ENCODE measurements around the gene CORO2A. TPM values are rescaled to one million over a fixed set of nuclear protein-coding genes. Genes with fewer than 3 reads are reported as not detected.
"Not testable (repeated sequence)": the region's sequence is repeated elsewhere in the genome, so short reads cannot be mapped to it uniquely, and the experiment has no call there.

Gene CORO2A
- total RNA-seq, 1 experiment from 2014 or later: 1.3 TPM

DNA sequence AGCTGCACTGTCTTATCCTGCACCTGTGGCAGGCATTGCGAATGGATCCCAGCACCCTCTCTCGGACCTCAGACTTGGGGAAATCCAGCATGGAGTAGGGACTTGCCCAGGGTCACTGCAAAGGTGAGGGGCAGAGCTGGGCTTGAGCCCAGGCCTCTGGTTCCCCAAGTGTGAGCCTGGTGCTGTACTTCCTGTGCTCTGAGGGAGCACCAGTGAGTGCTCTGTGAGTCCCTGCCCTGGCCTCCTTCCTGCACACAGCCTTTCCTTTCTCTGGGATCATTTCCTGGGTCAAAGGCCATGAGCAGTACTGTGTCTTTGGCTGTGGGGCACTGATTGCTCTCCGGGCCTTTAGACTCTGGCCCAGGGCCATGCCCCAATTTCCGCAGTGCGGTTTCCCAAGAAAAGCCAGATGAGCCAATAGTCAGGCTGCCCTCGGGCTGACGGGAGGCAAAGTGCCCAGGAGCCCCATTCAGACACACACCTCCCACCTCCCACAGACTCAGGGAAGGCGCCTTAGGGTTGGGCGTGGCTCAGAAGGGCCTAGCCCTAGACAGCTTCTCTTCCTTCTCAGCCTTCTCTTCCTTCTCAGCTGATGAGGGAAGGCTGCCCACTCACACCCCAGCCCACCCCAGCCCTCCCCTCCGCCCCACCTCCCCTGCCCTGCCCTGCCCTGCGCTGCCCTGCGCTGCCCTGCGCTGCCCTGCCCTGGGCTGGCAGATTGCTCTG is 50.1 kb downstream of the CORO2A start:
- DNase-seq (ENCODE audit: low read depth): peak; percentile 37

DNA sequence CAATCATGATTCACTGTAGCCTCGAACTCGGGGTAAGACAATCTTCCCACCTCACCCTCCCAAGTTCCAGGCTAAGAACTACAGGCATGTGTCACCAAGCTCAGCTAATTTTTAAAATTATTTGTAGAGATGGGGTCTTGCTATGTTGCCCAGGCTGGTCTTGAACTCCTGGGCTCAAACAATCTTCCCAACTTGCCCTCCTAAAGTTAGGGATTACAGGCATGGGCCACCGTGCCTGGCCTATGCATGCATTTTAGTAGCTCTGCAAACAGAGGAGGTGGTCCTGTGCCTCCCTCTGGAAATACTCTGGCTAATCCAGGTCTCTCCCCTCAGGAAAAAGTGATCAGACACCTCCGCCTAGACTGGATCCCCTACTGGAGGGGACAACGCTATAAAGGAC is 51.9 kb downstream of the CORO2A start:
- no peak for DNase-seq (ENCODE audit: low read depth)

DNA sequence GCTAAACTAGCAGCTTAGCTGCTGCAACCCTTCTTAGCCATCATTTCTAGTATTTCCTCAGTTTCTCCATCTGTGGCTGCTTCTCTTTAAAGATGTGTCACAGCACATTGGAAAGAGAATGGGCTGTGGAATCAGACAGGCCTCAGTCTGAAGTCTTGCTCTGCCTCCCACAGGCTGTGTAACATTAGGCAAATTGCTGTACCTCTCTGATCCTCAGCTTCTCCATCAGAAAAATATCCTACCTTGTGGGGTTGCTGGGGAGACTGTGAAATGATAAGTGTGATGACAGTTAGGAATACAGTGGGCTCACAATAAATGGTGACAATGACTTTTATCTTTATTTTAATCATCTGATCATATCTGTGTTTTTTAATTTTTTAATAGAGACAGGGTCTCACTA is 55.9 kb downstream of the CORO2A start:
- DNase-seq (ENCODE audit: low read depth): no peak

DNA sequence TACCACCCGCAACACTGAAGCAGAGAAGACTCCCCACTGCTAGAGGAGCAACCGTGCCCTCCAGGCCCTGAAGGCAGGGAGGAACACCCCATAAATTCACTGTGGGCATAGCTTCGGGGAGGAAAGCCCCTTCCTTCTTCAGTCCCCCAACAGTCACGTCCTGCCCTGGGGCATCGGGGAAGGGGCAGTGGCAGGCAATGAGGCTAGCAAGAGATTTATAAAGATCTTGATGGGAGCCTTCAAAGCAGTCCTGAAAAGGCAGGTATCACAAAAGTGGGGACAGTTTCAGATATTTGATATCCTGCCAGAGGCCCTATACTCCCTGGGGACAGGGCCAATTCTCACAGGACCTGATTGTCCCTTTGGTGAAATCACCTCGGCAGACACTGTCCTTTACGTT is 56.5 kb downstream of the CORO2A start:
- no peak for DNase-seq (ENCODE audit: low read depth)

DNA sequence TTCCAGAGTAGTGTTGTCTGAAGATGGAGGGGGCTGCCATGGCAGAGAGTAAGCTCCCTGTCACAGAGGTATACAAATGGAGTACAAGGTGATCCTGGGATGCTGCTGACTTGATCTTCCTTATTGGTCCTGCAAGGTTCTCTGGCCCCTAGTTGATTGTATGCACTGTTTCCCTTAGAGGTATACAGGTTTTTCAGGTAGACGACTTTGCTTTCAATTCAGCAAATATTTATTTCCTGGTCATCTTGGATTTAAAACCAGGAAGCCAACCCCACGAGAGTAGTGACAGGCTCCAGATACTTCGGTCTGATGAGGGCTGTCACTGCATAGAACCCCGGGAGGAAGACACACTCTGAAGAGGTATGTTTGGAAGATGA is 56.9 kb downstream of the CORO2A start:
- DNase-seq (ENCODE audit: low read depth): no peak

DNA sequence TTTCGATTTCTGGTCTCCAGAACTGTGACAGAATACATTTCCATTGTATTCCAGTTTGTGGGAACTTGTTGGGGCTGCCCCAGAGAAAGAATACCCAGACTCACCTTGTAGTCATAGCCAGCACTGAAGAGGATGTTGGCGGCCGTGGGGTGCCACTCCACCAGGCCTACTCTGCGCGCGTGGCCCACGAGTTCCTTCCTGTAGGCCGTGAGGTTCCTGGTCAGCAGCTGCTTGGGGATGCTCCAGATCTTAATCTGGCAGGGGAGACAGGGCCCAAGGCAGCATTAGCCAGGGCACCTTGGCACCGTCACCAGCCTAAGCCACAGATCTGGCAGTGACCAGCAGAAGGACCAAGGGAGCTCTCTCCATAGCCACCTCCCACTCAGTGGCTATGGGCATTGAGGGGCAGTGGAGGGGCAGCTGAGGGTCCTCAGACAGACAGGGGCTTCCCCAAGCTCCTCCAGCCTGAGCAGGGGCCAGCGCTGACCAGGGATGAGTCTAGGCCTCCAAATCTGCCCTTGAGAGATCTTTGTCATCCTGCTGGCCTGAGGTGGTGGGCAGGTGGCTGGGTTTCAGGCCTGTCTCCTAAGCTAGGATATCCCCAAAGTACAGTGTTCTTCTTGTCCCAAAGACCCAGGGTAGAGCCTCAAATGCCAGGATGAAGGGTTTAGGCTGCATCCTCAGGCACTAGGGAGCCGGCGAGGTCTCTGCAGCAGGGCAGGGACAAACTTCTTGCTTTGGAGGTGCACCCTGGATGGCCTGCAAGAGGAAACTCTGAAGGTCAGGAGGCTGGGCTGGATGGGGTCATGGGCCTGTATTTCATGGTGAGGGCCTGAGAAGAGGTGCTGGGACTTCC is 57.5 kb downstream of the CORO2A start:
- DNase-seq (ENCODE audit: low read depth): no peak

DNA sequence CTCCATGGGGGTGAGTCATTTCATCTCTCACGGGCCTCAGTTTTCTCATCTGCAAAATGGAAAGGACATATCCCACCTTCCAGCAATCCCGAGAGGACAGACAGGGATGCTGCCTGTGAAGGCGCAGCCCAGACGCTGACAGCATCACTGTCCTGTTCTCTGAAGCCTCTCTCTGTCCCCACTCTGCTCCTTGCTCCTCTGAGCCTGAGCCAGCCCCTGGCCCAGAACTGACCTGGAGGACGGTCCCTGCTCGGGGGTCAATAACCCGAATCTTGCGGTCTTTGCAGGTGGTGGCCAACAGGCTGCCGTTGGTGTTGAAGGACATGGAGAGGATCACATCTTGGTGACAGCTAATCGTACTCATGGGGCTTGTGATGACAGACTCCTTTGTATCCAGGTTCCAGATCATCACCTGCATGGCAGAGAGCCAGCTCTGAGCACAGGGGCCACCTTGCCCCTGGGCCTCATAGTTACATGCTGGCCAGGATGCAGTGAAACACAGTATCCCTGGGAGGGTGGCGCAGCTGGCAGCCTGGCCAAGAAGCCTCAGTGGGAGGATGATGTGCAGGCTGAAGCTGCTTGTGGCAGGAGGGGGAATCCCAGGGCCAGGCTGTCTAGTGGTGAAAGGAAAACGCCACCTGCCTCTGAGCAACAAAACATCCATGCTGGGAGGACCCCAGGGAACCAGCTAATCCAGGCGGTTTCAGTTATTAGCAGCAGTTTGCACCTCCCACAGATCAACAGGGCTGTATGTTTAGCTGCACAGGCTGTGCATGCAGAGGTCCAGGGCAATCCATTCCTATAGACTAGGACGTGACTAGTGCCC is 59.4 kb downstream of the CORO2A start:
- no peak for DNase-seq (ENCODE audit: low read depth)

DNA sequence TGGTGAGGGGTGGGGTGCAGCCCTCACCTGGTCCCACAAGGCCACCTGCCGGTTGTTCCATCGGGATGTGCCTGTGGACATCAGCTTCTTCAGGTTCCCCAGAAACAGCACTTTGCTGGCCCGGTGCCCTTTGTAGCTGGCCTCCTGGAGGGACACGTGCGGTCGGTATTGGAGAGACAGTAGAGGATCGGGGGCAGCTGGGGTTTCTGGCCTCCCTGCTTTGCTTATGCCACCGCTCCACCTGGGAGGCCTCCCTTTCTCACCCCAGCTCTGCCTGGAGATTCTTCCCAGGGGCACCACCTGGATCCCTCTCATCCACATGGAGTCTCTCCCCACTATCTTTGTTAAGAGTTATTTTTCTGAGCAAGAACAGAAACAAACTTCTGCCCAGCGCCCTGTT is 60.3 kb downstream of the CORO2A start:
- DNase-seq (ENCODE audit: low read depth): no peak

DNA sequence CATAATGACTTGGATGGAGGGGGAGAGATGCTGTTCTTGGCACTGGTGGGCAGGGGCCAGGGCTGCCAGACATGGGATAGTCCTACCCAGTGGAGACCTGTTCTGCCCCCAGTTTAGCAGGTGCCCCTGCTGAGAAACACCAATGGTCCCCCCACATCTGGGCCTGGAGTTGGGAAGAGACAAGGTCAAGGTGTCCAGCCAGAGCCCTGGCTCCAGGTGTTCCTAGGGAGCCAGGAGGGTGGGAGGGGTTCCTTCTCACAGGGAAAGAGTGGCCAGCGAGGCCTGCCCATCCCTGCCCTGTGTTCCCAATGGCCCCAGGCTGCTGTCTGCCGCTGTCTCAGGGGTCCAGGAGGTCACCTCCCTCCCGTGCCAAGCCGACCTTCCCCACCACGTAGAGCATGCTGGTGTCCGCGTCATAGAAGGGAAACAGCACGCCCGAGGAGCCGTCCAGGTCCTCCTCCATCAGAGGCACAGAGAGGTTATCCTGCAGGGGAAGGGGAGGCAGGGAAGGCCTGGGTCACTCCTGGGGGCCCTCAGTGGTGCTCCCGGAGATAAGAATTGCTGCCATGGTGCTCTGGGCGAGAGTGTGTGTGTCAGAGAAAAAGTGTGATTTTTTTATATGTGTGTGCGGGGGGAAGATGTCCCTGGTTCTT is 61.7 kb downstream of the CORO2A start:
- DNase-seq (ENCODE audit: low read depth): no peak

DNA sequence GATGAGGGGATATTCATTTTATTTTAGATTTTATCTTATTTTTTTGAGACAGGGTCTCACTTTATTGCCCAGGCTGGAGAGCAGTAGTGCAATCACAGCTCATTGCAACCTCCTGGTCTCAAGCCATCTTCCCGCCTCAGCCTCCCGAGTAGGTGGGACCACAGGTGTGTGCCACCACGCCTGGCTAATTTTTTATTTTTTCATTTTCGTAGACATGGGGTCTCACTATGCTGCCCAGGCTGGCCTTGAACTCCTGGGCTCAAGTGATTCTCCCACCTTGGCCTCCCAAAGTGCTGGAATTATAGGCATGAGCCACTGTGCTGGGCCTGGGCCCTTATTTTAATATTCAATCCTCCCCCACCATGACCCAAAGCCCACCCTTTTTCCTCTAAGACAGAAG is 62.4 kb downstream of the CORO2A start:
- not testable (repeated sequence) for DNase-seq (ENCODE audit: low read depth)

DNA sequence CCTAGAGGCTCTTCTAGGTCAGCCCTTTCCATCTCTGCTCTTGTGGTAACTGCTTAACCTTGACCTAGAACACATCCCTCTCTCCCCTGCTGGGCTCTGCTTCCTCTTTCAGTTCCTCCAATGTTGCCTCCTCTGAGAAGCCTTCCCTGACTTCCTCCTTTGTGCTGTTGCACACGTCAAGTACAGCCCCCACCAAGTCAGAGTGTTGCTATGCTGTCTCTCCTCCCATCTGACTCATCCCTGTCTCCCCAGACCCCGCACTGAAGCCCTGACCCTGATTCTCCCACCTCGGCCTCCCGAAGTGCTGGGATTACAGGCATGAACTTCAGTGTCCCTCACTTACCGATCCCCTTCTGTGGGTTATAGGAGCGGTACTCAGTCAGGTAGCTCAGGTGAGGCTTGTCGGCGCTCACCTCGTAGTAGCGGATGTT is 63.0 kb downstream of the CORO2A start:
- no peak for DNase-seq (ENCODE audit: low read depth)

DNA sequence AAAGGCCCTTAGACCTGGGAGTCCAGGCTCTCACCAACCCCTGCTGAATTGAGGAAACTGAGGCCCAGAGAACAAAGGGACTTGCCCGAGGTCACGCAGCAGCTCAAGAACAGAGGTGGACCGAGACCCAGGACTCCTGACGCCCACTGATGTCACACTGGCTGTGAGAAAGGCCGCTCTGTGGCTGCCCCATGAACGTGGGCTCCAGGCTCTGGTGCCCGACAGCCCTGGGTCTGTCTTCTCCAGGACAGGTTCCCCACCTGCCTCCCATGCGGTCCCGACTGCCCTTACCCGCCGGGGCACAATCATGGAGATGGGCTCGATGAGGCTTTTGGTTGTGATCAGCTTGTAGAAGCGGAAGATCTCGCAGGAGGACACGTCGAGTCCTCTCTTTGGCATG is 64.1 kb downstream of the CORO2A start:
- DNase-seq (ENCODE audit: low read depth): no peak

DNA sequence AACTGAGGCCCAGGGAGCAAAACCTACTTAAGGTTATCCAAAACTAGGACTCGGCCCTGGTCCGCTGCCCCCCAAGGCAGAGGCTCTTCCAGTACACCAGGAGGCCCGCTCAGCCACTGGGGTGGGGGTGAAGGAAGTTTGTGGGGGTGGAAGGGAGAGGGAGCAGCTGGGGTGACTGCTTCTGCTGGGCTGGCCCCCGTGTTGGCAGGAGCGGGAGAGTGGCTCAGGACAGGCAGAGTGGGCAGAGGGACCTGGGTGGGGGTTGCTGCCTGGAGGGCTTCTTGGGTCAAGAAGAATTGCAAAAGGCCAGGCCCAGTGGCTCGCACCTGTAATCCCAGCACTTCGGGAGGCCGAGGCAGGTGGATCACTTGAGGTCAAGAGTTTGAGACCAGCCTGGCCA is 65.2 kb downstream of the CORO2A start:
- DNase-seq (ENCODE audit: low read depth): no peak

DNA sequence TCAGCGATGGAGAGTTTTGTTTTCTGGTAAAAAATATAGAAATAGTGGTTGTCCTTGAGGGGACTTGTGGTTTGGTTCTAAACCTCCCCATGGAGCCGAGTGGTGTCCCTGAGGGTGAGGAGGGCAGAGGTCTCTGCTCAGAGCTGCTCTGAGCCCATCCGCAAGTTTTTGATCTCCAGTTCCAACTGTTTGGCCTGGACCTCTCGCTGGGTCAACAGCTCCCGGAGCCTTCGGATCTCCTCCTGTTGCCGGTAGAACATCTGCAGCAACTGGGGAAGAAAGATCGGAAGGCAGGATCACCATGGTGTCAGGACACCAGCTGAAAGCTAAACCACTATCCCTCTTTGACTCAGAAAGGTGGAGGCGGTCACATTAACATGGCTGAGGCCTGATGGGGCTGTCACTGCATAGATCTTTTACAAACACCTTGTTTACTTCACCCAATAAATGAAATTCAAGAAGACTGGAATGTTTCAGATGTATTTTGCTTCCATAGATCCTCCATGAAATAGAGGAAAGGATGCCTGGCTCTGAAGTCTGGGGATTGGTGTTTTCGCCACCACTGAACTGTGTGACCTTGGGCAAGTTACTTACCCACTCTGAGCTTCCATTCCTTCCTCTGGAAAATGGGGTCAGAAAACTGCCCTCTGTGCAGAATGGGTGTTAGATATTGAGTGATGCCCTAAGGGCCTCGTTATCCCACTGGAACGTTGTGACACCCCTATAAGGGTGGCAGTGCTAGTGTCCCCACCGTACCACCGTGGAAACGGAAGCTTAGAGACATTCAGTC is 67.6 kb downstream of the CORO2A start:
- no peak for DNase-seq (ENCODE audit: low read depth)

DNA sequence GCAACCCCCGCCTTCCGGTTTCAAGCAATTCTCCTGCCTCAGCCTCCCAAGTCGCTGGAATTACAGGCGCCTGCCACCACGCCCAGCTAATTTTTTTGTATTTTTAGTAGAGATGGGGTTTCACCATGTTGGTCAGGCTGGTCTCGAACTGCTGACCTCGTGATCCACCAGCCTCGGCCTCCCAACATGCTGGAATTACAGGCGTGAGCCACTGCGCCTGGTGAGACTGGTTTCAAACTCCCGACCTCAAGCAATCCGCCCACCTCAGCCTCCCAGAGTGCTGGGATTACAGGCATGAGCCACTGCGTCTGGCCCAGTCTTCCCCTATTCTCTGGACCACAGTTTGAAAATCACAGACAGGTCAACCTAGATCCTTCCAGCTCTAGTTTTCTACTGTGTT is 68.3 kb downstream of the CORO2A start:
- DNase-seq (ENCODE audit: low read depth): not testable (repeated sequence)

DNA sequence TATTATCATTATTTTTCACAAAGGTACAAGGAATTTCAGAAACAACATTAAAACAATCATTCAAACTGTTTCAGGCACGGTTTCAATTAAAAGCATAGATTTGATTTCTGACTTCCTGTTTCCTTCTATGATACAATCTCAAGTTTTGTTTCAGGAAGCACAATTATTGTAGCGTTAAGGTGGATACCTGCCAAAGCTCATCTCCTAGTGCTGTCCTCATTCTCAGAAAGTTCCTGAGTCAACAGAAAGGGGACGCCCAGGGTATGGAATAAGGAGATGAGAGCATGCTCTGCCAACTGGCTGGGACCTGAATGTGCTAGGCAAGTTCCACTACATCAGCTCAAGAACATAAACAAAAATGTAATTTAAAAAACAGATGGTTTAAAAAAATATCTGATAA is 71.4 kb downstream of the CORO2A start:
- DNase-seq (ENCODE audit: low read depth): peak; percentile 8

DNA sequence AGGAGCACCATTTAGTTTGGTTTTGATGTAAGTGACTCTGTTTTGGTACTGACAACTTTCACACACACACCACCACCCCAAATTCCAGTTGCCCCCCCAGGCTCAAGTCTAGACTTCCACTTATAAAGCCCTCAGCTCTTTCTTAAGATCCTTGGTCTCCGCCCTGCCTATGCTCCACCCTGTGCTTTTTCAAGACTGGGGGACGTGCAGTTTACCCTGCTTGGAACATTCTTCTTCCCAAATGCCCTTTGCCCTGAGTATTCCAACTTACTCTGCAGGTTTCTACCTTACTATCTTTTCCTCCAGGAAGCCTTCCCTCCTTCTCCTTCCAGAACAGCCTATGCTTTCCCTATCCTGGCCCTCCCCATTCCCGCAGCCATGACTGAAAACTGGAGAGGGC is 72.0 kb downstream of the CORO2A start:
- DNase-seq (ENCODE audit: low read depth): no peak

DNA sequence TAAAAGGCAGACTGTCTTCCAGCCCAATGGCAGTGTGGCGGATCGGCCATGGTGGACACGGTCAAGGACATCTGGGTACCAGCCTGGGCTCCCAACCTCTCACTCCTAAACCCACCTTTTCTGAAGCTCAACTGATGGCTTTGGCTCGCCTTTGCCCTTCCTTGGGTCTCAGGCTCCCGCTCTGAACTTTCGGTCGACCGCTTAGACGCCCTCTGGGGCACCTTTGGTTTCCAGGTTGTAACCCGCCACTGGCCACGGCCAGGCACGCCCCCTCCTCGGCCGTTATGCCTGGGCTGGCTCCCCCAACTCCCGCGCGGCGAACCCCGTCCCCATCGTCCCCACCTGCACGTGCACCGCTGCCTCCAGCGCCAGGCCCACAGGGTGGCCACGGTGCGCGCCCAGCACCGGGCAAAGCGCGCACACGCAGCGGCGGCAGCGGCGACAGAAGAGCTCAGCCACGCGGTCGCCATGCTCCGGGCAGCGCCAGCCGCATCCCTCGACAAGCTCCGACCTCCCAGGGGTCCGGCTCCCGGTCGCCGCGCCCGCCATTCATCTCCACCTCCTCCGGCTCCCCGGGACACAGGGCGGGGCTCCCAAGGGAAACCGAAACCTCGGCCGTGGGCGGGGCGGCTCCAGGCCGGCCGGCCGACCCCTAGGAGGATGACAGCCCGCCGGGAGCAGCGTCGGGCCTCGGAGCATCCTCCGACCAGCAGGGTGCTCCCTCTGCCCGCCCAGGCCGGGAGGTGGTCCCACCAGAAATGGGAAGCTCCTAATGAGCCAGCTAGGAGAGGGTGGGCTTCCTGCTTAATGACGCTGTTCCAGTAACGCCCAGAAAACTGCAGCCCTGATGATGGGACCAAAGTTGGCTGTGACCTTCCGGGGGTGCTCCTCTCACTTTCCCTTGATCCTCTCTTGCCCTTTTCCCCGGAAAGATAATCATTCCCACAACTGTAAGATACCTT is 73.5 kb downstream of the CORO2A start, which contains the start of gene TRIM14:
Gene TRIM14, minus strand, starts transcription at position 583 of the 962 bp plus-strand sequence. Its CDS starts 34 bp downstream, at position 549.
- peak; percentile 85 for DNase-seq (ENCODE audit: low read depth)

DNA sequence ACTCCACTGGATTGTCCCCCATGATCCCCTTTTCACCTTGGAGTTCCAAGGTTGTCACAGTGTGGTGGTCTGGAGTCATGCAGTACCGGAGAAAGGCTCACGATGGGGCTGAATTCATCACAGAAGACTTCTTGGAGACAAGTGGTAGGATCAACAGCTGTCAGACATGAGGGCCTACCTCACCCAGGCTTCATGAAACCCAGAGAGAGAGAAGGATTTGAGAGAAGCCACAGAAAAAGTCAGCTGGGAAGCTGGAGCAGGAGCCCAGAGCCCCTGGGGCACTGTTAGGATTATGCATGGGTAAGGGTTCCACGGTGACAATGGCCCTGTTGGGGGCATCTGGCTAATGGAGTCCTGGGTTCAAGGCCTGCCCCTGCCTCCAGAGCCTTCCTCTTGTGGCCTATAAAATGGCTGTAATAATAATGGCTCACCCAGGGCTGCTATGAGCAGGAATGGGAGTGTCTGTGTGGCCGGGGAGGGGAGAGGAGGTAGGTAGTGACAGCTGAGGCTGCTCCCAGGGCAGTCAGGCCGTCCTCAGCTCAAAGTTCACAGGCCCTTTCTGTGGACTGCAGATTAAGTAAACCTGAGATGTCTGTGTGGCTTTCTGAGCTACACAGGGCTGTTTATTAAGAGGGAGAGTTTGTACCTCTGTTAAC is 74.3 kb downstream of the CORO2A start:
- DNase-seq (ENCODE audit: low read depth): peak; percentile 57

Data from RPMI7951 (cell line).